Ovary (tissue), 3 donors: ENCODE measurements around the gene BMI1.
"Not testable (repeated sequence)": the region's sequence is repeated elsewhere in the genome, so short reads cannot be mapped to it uniquely, and the experiment has no call there.

ENCODE experiments used
- EP300 ChIP-seq: sonication (generic); formaldehyde crosslinking; IDR thresholded peaks from one replicate; pipeline ENCODE4 v1.6.1; 2017; ENCODE audit warnings: antibody characterized with exemption
- POLR2A ChIP-seq: fragments of 450-650 bp; IDR thresholded peaks from one replicate; pipeline ENCODE4 v1.6.1; 2017; ENCODE audit warnings: antibody characterized with exemption, mild to moderate bottlenecking, moderate library complexity
- TF ChIP-seq, protein P1 (sequence below), 3 donors: fragments of 450-650 bp in 2 of 3; fragments of 200-600 bp in 1 of 3; IDR thresholded peaks; one replicate each; pipeline versions ENCODE4 v1.5.1 to v1.8.0; 2016 to 2022; ENCODE audit warnings: antibody characterized with exemption in 3 of 3, mild to moderate bottlenecking in 1 of 3
- donor health status: DM: no; HTN: no; CAD: no.

- TF ChIP-seq, protein P1, sequence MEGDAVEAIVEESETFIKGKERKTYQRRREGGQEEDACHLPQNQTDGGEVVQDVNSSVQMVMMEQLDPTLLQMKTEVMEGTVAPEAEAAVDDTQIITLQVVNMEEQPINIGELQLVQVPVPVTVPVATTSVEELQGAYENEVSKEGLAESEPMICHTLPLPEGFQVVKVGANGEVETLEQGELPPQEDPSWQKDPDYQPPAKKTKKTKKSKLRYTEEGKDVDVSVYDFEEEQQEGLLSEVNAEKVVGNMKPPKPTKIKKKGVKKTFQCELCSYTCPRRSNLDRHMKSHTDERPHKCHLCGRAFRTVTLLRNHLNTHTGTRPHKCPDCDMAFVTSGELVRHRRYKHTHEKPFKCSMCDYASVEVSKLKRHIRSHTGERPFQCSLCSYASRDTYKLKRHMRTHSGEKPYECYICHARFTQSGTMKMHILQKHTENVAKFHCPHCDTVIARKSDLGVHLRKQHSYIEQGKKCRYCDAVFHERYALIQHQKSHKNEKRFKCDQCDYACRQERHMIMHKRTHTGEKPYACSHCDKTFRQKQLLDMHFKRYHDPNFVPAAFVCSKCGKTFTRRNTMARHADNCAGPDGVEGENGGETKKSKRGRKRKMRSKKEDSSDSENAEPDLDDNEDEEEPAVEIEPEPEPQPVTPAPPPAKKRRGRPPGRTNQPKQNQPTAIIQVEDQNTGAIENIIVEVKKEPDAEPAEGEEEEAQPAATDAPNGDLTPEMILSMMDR (IDR thresholded peaks at IDR 0.05): not testable (repeated sequence)
- TF ChIP-seq POLR2A, EP300: not testable (repeated sequence)
Observed at GRCh38 chr10:22310012-22310411, 10.9 kb upstream of the BMI1 start.
